GM23338 (cell line): ENCODE results near the gene CDH23.

Experiments used
- CTCF ChIP-seq, 2 experiments: fragments of 200-600 bp in 1 of 2; sonication (generic) in 1 of 2; conservative IDR thresholded peaks; 2 replicates each; pipeline versions ENCODE4 v1.5.1 to v1.6.1; 2016 to 2017; ENCODE audit warnings: antibody characterized with exemption in 2 of 2, low read depth in 2 of 2, mild to moderate bottlenecking in 2 of 2, moderate library complexity in 1 of 2
- EZH2 ChIP-seq: fragments of 200-600 bp; sonication (generic); IDR thresholded peaks from one replicate; pipeline ENCODE4 v1.8.0; 2017; ENCODE audit warnings: antibody characterized with exemption, mild to moderate bottlenecking, low read depth; ENCODE audit not compliant: unreplicated experiment
- EZH2phosphoT487 ChIP-seq: fragments of 200-600 bp; sonication (generic); IDR thresholded peaks from one replicate; pipeline ENCODE4 v1.8.1; 2018; ENCODE audit warnings: antibody characterized with exemption; ENCODE audit not compliant: unreplicated experiment
- POLR2AphosphoS5 ChIP-seq: IDR thresholded peaks from 2 replicates; pipeline ENCODE4 v1.6.1; 2016; ENCODE audit warnings: antibody characterized with exemption, low read depth
- TF ChIP-seq, protein P1 (sequence below): IDR thresholded peaks from one replicate; pipeline ENCODE4 v1.6.1; 2018; ENCODE audit warnings: antibody characterized with exemption; ENCODE audit not compliant: unreplicated experiment

DNA sequence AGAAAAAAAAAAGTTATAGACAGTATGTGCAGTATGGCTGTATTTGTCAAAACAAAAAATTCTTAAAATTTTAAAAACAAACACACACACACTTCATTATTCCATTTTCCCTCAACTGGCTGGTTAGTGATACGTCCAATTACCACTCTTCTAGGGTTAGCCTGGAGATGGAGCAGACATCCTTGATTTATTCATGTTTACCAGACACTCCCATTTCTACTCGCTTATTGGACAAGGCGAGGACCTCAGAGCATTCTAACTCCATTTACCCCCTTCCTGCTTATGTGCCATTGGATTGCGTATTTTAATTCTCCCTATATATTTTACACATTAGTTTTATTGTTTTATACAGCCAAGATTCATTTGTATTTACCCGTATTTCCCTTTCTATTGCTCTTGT lies 8.5 kb upstream of the CDH23 start:
- no peak for TF ChIP-seq CTCF (conservative IDR thresholded peaks at IDR 0.05; ENCODE audit: low read depth in 2 of 2)
- no peak for TF ChIP-seq POLR2AphosphoS5
- TF ChIP-seq, protein P1, sequence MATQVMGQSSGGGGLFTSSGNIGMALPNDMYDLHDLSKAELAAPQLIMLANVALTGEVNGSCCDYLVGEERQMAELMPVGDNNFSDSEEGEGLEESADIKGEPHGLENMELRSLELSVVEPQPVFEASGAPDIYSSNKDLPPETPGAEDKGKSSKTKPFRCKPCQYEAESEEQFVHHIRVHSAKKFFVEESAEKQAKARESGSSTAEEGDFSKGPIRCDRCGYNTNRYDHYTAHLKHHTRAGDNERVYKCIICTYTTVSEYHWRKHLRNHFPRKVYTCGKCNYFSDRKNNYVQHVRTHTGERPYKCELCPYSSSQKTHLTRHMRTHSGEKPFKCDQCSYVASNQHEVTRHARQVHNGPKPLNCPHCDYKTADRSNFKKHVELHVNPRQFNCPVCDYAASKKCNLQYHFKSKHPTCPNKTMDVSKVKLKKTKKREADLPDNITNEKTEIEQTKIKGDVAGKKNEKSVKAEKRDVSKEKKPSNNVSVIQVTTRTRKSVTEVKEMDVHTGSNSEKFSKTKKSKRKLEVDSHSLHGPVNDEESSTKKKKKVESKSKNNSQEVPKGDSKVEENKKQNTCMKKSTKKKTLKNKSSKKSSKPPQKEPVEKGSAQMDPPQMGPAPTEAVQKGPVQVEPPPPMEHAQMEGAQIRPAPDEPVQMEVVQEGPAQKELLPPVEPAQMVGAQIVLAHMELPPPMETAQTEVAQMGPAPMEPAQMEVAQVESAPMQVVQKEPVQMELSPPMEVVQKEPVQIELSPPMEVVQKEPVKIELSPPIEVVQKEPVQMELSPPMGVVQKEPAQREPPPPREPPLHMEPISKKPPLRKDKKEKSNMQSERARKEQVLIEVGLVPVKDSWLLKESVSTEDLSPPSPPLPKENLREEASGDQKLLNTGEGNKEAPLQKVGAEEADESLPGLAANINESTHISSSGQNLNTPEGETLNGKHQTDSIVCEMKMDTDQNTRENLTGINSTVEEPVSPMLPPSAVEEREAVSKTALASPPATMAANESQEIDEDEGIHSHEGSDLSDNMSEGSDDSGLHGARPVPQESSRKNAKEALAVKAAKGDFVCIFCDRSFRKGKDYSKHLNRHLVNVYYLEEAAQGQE: no peak
- TF ChIP-seq EZH2: no peak
- no peak for TF ChIP-seq EZH2phosphoT487
